Posterior vena cava (tissue), 2 donors: ENCODE results near the gene CCSER2. TPM values are rescaled to one million over a fixed set of nuclear protein-coding genes. Genes with fewer than 3 reads are reported as not detected.
"Not testable (repeated sequence)": the region's sequence is repeated elsewhere in the genome, so short reads cannot be mapped to it uniquely, and the experiment has no call there.

Source experiments
- DNase-seq: peaks from one replicate; pipeline ENCODE4 v3.0.0-alpha.2; 2020; ENCODE audit warnings: low spot score
- intact Hi-C, 2 donors: fragments of 100-400 bp; cut with DNase I; formaldehyde crosslinking; loops; one replicate each; pipeline versions ENCODE4 v1.14.1 to v1.14.2; 2022 to 2023
- long read RNA-seq, 2 donors: library from polyadenylated mRNA; unstranded; transcript quantifications; one replicate each; pipeline ENCODE4 v2.0.0, GENCODE V29; 2020 to 2021
- total RNA-seq, 2 donors: library from RNA; stranded (reverse); fragmentation: NEBNext Ultra II Directional; extraction: Animal tissue kit (Norgen Biotek cat#: 25700); gene quantifications; one replicate each; pipeline ENCODE4 v1.2.1, GENCODE V29; 2021
- donor health status: DM: yes; HTN: yes; CAD: no.
- donor health status: DM: yes; HTN: yes; CAD: no.

Gene CCSER2, protein sequence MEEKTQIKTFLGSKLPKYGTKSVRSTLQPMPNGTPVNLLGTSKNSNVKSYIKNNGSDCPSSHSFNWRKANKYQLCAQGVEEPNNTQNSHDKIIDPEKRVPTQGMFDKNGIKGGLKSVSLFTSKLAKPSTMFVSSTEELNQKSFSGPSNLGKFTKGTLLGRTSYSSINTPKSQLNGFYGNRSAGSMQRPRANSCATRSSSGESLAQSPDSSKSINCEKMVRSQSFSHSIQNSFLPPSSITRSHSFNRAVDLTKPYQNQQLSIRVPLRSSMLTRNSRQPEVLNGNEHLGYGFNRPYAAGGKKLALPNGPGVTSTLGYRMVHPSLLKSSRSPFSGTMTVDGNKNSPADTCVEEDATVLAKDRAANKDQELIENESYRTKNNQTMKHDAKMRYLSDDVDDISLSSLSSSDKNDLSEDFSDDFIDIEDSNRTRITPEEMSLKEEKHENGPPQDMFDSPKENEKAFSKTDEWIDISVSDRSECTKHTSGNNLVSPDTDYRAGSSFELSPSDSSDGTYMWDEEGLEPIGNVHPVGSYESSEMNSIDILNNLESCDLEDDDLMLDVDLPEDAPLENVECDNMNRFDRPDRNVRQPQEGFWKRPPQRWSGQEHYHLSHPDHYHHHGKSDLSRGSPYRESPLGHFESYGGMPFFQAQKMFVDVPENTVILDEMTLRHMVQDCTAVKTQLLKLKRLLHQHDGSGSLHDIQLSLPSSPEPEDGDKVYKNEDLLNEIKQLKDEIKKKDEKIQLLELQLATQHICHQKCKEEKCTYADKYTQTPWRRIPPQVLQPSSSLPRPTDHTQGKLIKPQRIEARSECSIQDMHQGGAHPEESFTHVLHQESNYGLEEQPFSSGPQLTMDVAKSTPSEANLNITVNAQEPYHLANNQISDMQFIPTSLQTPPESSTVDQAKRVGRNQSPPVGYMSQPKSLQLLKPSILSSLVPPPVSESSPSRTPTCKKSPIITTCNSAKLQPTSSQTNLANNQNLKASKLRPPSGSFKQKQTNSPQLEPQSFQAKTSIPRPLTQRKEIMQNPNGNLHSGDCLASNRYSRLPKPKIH
- total RNA-seq: 100 to 1,000 TPM in 1 of 2 donors, 10 to 100 TPM in 1; 85.4 to 108 TPM
- long read RNA-seq, donor 1, full-length matches to known transcripts: 1 of 39 reads
- long read RNA-seq, donor 1, partial matches to known transcripts: 29 of 39 reads
- long read RNA-seq, donor 1, other reads (novel, unspliced or antisense): 9 of 39 reads
- long read RNA-seq, donor 2, partial matches to known transcripts: 96 of 99 reads
- long read RNA-seq, donor 2, other reads (novel, unspliced or antisense): 3 of 99 reads

- intact Hi-C loops: no loop called here
Measured at GRCh38 chr10:84328418-84329195, at the start of gene CCSER2. CCSER2 (plus strand) TSS chr10:84328589; CDS start chr10:84371053, 42,464 bp downstream.

DNA sequence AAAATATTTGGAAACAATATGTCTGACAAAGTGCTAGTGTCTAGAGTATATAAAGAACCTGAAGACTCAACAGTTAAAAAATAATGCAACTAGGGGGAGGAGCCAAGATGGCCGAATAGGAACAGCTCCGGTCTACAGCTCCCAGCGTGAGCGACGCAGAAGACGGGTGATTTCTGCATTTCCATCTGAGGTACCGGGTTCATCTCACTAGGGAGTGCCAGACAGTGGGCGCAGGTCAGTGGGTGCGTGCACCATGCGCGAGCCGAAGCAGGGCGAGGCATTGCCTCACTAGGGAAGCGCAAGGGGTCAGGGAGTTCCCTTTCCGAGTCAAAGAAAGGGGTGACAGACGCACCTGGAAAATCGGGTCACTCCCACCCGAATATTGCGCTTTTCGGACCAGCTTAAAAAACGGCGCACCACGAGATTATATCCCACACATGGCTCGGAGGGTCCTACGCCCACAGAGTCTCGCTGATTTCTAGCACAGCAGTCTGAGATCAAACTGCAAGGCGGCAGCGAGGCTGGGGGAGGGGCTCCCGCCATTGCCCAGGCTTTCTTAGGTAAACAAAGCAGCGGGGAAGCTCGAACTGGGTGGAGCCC is 48.4 kb upstream of the CCSER2 start:
- intact Hi-C loops, DNase-seq: not testable (repeated sequence)

More at GRCh38 chr10:84328418-84329195, at the start of gene CCSER2:
- DNase-seq: peak; percentile 99

GRCh38 chr10:84286695-84287094 is 41.7 kb upstream of the CCSER2 start:
- intact Hi-C loops: no loop called here
- DNase-seq: no peak

DNA sequence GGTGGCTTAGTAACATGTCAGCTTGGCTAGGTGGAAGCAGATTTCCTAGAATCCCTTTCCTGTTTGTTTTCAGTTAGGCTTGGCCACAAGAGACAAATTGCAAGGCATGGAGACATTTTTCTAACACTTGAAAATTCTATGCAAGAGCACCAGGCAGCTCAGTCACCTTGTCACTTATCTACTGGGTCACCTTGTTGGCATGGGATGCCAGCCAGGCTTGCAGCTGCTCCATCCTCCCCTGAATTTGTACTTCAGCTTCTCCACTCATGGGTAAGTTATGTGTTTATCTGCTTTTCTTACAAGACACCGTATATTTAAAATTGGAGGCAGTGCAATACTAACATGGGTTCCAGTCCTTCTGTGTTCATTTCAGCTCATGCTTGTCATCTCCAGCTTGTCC is 40.2 kb upstream of the CCSER2 start:
- intact Hi-C loops: no loop called here
- DNase-seq: no peak

DNA sequence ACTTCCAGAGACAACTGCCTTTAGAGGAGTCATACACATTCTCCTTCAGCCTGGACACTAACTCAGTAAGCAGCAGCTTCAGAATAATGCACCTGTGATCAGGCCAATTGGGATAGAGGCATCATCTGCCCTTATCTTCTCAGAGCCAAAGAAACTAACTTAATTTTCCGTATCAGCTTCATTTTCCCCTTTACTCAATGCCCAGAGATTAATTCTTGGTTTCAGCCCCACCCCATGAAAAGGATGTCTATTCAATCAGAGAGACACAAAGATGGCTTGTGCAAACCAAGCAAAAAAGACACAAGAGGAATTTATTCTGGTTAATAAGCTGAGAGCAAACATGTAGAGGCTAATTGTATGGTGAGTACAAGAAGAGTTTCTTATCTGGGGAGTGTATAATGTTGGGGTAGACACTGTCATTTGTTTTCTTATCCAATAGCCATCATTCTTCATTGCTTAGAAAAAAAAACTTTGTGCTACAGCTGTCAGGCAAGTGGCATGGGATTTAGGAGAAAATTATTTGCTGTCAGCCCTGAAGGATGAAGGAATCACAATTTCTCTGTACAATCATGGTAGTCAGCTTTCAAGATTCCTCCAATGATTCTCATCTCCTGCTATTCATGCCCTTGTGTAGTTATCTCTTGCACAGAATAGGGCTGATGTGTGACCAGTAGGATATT is 38.7 kb upstream of the CCSER2 start:
- no peak for DNase-seq
- intact Hi-C loops: no loop called here

DNA sequence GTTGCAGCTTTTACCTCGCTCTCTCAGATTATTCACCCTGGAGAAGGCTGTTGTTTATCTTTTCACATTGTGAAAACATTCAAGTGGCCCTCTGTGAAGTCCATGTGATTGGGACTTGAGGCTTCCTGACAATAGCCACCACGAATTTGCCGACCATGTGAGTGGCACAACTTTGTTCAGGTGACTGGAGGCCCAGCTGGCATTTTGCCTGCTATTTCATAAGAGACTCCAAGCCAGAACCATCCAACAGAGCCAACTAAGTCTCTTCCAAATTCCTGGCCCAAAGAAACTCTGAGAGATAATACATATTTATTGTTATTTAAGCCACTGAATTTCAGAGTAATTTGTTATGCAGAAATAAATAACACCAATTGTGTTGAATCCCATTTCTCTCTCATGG is 38.2 kb upstream of the CCSER2 start:
- no peak for DNase-seq
- intact Hi-C loops: no loop called here

GRCh38 chr10:84291384-84291783 is 37.0 kb upstream of the CCSER2 start:
- intact Hi-C loops: no loop called here

GRCh38 chr10:84292502-84292901 is 35.9 kb upstream of the CCSER2 start:
- intact Hi-C loops: no loop called here
- no peak for DNase-seq

More at GRCh38 chr10:84291384-84291783, 37.0 kb upstream of the CCSER2 start:
- no peak for DNase-seq

GRCh38 chr10:84293171-84293570 is 35.2 kb upstream of the CCSER2 start:
- intact Hi-C loops: no loop called here
- no peak for DNase-seq

DNA sequence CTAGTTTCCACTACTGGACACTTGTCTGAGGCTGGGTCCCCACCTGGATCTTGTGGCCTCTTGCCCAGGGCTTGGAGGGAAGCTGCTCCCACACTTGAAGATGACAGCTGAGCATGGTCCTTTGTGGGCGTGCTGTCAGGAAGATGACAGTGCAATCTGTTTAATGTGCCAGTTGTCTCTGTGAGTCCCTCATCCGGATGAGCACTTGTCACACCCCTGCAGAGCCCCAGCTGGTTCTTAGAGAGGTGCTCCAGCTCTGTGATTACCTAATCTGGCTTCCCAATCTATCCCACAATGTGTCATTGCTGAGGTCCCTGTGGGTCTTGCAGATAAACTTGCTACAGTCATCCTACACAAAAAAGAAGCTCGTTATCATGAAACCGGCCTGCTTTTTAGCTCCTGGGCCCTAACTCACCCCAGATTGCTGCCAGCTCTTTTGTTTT is 34.8 kb upstream of the CCSER2 start:
- no peak for DNase-seq
- intact Hi-C loops: no loop called here

GRCh38 chr10:84294766-84295447 is 33.5 kb upstream of the CCSER2 start:
- intact Hi-C loops: no loop called here
- DNase-seq: no peak

DNA sequence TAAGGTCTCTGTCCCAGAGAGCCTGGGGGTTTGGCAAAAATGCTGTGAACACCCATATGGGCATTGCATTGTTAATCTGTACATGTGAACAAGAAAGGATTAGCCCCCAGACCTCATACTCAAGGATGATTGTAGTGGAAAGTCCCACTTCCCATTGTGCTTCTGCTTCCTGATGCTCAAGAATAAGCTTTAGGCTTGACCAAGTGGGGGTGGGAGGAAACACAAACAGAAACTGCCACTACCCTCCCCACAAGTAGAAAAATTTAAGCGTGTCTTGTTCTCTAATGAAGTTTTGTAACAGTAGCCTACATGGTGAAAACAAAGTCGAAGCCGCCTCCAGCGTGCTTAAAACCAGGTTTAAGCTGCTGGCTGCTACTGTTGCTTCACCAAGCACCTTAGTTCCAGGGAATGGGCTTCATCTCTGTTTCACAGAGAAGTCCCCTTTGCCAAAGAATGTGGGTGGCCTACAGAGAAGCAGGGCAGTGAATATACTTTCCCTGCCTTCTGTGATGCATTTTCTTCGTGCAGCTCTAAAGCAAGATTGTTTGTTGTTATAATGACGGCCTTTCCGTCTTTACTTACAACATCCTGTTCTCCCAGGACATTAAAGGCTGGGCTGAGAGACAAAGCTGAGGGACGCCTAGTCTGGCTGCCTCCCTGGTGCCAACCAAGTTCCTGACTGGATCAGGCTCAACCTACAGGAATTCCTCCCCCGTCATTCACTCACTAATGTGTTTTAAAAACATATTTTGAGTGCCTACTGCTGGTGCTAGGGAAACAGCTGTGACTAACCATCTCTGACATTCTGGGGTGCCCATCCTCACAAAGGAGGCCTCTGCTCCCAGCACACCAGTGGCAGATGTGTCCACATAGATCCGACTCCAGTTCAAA is 32.1 kb upstream of the CCSER2 start:
- intact Hi-C loops: no loop called here
- DNase-seq: no peak

- DNase-seq: no peak
- intact Hi-C loops: no loop called here
Measured at GRCh38 chr10:84298057-84298456, 30.3 kb upstream of the CCSER2 start.

- intact Hi-C loops: no loop called here
- no peak for DNase-seq
Measured at GRCh38 chr10:84302223-84302622, 26.2 kb upstream of the CCSER2 start.

DNA sequence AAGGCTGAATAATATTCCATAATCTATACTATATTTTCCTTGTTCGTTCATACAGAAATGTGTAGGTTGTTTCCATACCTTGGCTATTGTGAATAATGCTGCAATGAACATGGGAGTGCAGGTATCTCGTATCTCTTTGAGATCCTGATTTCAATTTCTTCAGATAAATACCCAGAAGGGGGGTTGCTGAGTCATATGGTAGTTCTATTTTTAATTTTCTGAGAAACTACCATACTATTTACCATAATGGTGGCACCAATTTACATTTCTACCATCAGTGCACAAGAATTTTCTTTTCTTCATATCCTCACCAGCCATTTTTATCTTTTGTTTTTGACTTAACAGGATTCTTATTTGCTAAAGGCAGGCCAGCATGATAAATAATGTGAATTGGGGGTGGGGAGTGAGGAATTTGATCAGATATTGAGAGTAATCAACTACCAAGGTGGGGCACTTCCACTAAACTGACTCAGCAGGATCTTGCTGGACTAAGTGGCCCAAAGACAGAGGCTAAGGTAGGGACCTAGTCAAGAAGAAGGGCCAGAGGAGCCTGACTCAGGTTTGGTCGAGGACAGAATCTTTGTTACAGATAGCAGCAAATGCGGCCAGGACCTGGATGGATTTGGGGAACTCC is 21.5 kb upstream of the CCSER2 start:
- DNase-seq: no peak
- intact Hi-C loops: no loop called here

DNA sequence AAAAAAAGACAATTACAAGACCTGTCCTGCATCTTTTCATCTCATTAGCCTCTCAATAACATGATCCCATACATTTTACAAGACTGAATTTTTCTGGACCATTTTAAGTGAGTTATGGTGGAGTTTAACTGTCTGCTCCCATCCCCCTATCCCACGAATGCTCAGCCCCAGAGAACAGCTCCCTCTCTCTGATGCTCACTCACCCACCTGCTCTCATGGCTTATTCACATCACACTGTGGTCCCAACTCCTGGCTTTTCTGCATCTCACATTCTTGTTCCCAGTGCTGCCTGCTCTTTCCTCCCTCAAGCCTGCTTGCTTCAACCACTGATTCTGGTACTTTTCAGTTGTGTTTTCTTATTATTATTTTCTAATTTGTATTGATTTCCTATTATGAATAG is 20.4 kb upstream of the CCSER2 start:
- intact Hi-C loops: no loop called here

More for the DNA sequence above, 20.4 kb upstream of the CCSER2 start:
- no peak for DNase-seq
